ENCODE measurements around the gene ZNF618.
"Not testable (repeated sequence)": the region's sequence is repeated elsewhere in the genome, so short reads cannot be mapped to it uniquely, and the experiment has no call there.

Gene ZNF618

GRCh38 chr9:114081441-114082016 lies 205.4 kb downstream of the ZNF618 start:
- DNase-seq (ENCODE audit: low read depth, low spot score) = no peak

- DNase-seq (ENCODE audit: low read depth, low spot score) = peak; percentile 38
Observed at GRCh38 chr9:114082017-114082762, 206.1 kb downstream of the ZNF618 start.

GRCh38 chr9:114082763-114083412 lies 206.8 kb downstream of the ZNF618 start:
- DNase-seq (ENCODE audit: low read depth, low spot score) = not testable (repeated sequence)

GRCh38 chr9:114083666-114084065 lies 207.6 kb downstream of the ZNF618 start:
- DNase-seq (ENCODE audit: low read depth, low spot score) = no peak

- DNase-seq (ENCODE audit: low read depth, low spot score) = no peak
Observed at GRCh38 chr9:114084282-114085073, 208.4 kb downstream of the ZNF618 start.

- no peak for DNase-seq (ENCODE audit: low read depth, low spot score)
Observed at GRCh38 chr9:114085387-114085789, 209.3 kb downstream of the ZNF618 start.

- DNase-seq (ENCODE audit: low read depth, low spot score) = no peak
Observed at GRCh38 chr9:114086009-114086408, 209.9 kb downstream of the ZNF618 start.

GRCh38 chr9:114086607-114087006 lies 210.5 kb downstream of the ZNF618 start:
- DNase-seq (ENCODE audit: low read depth, low spot score) = no peak

GRCh38 chr9:114087721-114088120 lies 211.6 kb downstream of the ZNF618 start:
- no peak for DNase-seq (ENCODE audit: low read depth, low spot score)

- DNase-seq (ENCODE audit: low read depth, low spot score) = no peak
Observed at GRCh38 chr9:114088571-114089170, 212.6 kb downstream of the ZNF618 start.

GRCh38 chr9:114089206-114089840 lies 213.2 kb downstream of the ZNF618 start:
- no peak for DNase-seq (ENCODE audit: low read depth, low spot score)

- DNase-seq (ENCODE audit: low read depth, low spot score) = no peak
Observed at GRCh38 chr9:114090798-114091197, 214.7 kb downstream of the ZNF618 start.

GRCh38 chr9:114091711-114092110 lies 215.6 kb downstream of the ZNF618 start:
- DNase-seq (ENCODE audit: low read depth, low spot score) = no peak

GRCh38 chr9:114092336-114092735 lies 216.2 kb downstream of the ZNF618 start:
- DNase-seq (ENCODE audit: low read depth, low spot score) = no peak

GRCh38 chr9:114093031-114093471 lies 216.9 kb downstream of the ZNF618 start:
- DNase-seq (ENCODE audit: low read depth, low spot score) = no peak

- DNase-seq (ENCODE audit: low read depth, low spot score) = no peak
Observed at GRCh38 chr9:114093761-114094505, 217.8 kb downstream of the ZNF618 start.

GRCh38 chr9:114094971-114095370 lies 218.9 kb downstream of the ZNF618 start:
- DNase-seq (ENCODE audit: low read depth, low spot score) = no peak

- no peak for DNase-seq (ENCODE audit: low read depth, low spot score)
Observed at GRCh38 chr9:114096041-114096511, 220.0 kb downstream of the ZNF618 start.

GRCh38 chr9:114096866-114097612 lies 220.9 kb downstream of the ZNF618 start:
- no peak for DNase-seq (ENCODE audit: low read depth, low spot score)
